H7 (cell line): ENCODE measurements around the gene PICALM. TPM values are rescaled to one million over a fixed set of nuclear protein-coding genes. Genes with fewer than 3 reads are reported as not detected.

Source experiments
- DNase-seq: peaks from one replicate; pipeline ENCODE4 v3.0.0; 2012
- H3K27me3 ChIP-seq: 2 replicates; pipeline ENCODE4 v1.6.0; 2011; ENCODE audit warnings: mild to moderate bottlenecking, low read length; ENCODE audit not compliant: control insufficient read depth, insufficient read depth
- H3K36me3 ChIP-seq: replicated peaks from 2 replicates; pipeline ENCODE4 v1.5.1; 2011; ENCODE audit warnings: low read length; ENCODE audit not compliant: control insufficient read depth, insufficient read depth
- H3K4me3 ChIP-seq: 2 replicates; pipeline ENCODE4 v1.5.1; 2011; ENCODE audit warnings: low read depth, mild to moderate bottlenecking, control low read depth, low read length, moderate library complexity; ENCODE audit not compliant: insufficient read depth
- total RNA-seq: library from RNA; depleted of rRNA; stranded (reverse); fragments of >200 nt; shearing (Covaris generic); gene quantifications from 2 replicates; pipeline ENCODE4 v1.2.3, GENCODE V29; 2014

Gene PICALM
- total RNA-seq, 1 experiment from 2014 or later, result 59.5 TPM

GRCh38 chr11:86050196-86050709, 18.6 kb downstream of the PICALM start:
- Histone ChIP-seq H3K4me3 (no peak overlapping the region), H3K36me3 (no peaks in the 10 kb centered on the region), H3K27me3 (no peaks in the 10 kb centered on the region)
- DNase-seq, result no peak

GRCh38 chr11:86047275-86047991, 21.5 kb downstream of the PICALM start:
- DNase-seq, result no peak
- no peak overlapping the region for H3K4me3 ChIP-seq
- H3K36me3 ChIP-seq, result no peaks in the 10 kb centered on the region
- H3K27me3 ChIP-seq, result no peaks in the 10 kb centered on the region

- Histone ChIP-seq H3K27me3 (no peaks in the 10 kb centered on the region), H3K4me3 (no peak overlapping the region), H3K36me3 (no peaks in the 10 kb centered on the region)
- no peak for DNase-seq
Measured at GRCh38 chr11:86046116-86046515, 22.8 kb downstream of the PICALM start.

GRCh38 chr11:86043765-86044503, 24.9 kb downstream of the PICALM start:
- H3K27me3 ChIP-seq, result no peaks in the 10 kb centered on the region
- H3K4me3 ChIP-seq, result no peak overlapping the region
- no peak for DNase-seq
- H3K36me3 ChIP-seq, result no peaks in the 10 kb centered on the region

GRCh38 chr11:86041975-86042378, 26.9 kb downstream of the PICALM start:
- peak; percentile 66 for DNase-seq
- H3K36me3 ChIP-seq, result no peaks in the 10 kb centered on the region
- no peaks in the 10 kb centered on the region for H3K27me3 ChIP-seq
- H3K4me3 ChIP-seq, result no peak overlapping the region

GRCh38 chr11:86040919-86041850, 27.7 kb downstream of the PICALM start:
- no peaks in the 10 kb centered on the region for H3K36me3 ChIP-seq
- no peak for DNase-seq
- no peak overlapping the region for H3K4me3 ChIP-seq
- H3K27me3 ChIP-seq, result no peaks in the 10 kb centered on the region

GRCh38 chr11:86039094-86039493, 29.8 kb downstream of the PICALM start:
- no peak for DNase-seq
- H3K27me3 ChIP-seq, result no peaks in the 10 kb centered on the region
- H3K4me3 ChIP-seq, result no peak overlapping the region
- no peaks in the 10 kb centered on the region for H3K36me3 ChIP-seq

GRCh38 chr11:86037743-86038142, 31.1 kb downstream of the PICALM start:
- H3K27me3 ChIP-seq, result no peaks in the 10 kb centered on the region
- no peak for DNase-seq
- H3K4me3 ChIP-seq, result no peak overlapping the region
- H3K36me3 ChIP-seq, result no peaks in the 10 kb centered on the region

- no peak for DNase-seq
- no peaks in the 10 kb centered on the region for H3K36me3 ChIP-seq
- no peaks in the 10 kb centered on the region for H3K27me3 ChIP-seq
- H3K4me3 ChIP-seq, result no peak overlapping the region
Measured at GRCh38 chr11:86035920-86036319, 33.0 kb downstream of the PICALM start.

- Histone ChIP-seq H3K36me3 (no peaks in the 10 kb centered on the region), H3K4me3 (no peak overlapping the region), H3K27me3 (no peaks in the 10 kb centered on the region)
- DNase-seq, result peak; percentile 8
Measured at GRCh38 chr11:86035164-86035563, 33.7 kb downstream of the PICALM start.

GRCh38 chr11:86034710-86035109, 34.2 kb downstream of the PICALM start:
- H3K27me3 ChIP-seq, result no peaks in the 10 kb centered on the region
- no peak overlapping the region for H3K4me3 ChIP-seq
- no peaks in the 10 kb centered on the region for H3K36me3 ChIP-seq
- no peak for DNase-seq

- no peak overlapping the region for H3K4me3 ChIP-seq
- no peak for DNase-seq
- H3K36me3 ChIP-seq, result peaks cover 2% of the 10 kb centered on the region
- H3K27me3 ChIP-seq, result no peaks in the 10 kb centered on the region
Measured at GRCh38 chr11:86021377-86021776, 47.5 kb downstream of the PICALM start.

- DNase-seq, result no peak
- Histone ChIP-seq H3K4me3 (no peak overlapping the region), H3K36me3 (no peaks in the 10 kb centered on the region; the same call in 1 of the 2 replicates), H3K27me3 (no peaks in the 10 kb centered on the region)
Measured at GRCh38 chr11:86018249-86018648, 50.6 kb downstream of the PICALM start.

- Histone ChIP-seq H3K27me3 (no peaks in the 10 kb centered on the region), H3K36me3 (no peaks in the 10 kb centered on the region; the same call in 1 of the 2 replicates), H3K4me3 (no peak overlapping the region)
- DNase-seq, result no peak
Measured at GRCh38 chr11:86016451-86016850, 52.4 kb downstream of the PICALM start.
